GM10266 (cell line): ENCODE measurements around the gene CLMP.
"Not testable (repeated sequence)": the region's sequence is repeated elsewhere in the genome, so short reads cannot be mapped to it uniquely, and the experiment has no call there.

Source experiments
- DNase-seq: peaks from one replicate; pipeline ENCODE4 v3.0.0; 2012; ENCODE audit errors: extremely low spot score
- TF ChIP-seq, protein P1 (sequence below): IDR thresholded peaks from 2 replicates; pipeline ENCODE4 v1.5.1; 2012; ENCODE audit warnings: mild to moderate bottlenecking, low read depth; ENCODE audit not compliant: control insufficient read depth, insufficient read depth; ENCODE audit errors: missing control alignments

Gene CLMP

GRCh38 chr11:123061403-123062157 is 133.5 kb downstream of the CLMP start, which contains the start of gene HSPA8:
TSS of gene HSPA8 (minus strand) at chr11:123062136. CDS start at chr11:123061324, 812 bp downstream.
- TF ChIP-seq, protein P1, sequence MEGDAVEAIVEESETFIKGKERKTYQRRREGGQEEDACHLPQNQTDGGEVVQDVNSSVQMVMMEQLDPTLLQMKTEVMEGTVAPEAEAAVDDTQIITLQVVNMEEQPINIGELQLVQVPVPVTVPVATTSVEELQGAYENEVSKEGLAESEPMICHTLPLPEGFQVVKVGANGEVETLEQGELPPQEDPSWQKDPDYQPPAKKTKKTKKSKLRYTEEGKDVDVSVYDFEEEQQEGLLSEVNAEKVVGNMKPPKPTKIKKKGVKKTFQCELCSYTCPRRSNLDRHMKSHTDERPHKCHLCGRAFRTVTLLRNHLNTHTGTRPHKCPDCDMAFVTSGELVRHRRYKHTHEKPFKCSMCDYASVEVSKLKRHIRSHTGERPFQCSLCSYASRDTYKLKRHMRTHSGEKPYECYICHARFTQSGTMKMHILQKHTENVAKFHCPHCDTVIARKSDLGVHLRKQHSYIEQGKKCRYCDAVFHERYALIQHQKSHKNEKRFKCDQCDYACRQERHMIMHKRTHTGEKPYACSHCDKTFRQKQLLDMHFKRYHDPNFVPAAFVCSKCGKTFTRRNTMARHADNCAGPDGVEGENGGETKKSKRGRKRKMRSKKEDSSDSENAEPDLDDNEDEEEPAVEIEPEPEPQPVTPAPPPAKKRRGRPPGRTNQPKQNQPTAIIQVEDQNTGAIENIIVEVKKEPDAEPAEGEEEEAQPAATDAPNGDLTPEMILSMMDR, result no peak
- DNase-seq, result no peak

- TF ChIP-seq, protein P1, result no peak
- DNase-seq, result no peak
Observed at GRCh38 chr11:123060277-123061000, 134.6 kb downstream of the CLMP start.

DNA sequence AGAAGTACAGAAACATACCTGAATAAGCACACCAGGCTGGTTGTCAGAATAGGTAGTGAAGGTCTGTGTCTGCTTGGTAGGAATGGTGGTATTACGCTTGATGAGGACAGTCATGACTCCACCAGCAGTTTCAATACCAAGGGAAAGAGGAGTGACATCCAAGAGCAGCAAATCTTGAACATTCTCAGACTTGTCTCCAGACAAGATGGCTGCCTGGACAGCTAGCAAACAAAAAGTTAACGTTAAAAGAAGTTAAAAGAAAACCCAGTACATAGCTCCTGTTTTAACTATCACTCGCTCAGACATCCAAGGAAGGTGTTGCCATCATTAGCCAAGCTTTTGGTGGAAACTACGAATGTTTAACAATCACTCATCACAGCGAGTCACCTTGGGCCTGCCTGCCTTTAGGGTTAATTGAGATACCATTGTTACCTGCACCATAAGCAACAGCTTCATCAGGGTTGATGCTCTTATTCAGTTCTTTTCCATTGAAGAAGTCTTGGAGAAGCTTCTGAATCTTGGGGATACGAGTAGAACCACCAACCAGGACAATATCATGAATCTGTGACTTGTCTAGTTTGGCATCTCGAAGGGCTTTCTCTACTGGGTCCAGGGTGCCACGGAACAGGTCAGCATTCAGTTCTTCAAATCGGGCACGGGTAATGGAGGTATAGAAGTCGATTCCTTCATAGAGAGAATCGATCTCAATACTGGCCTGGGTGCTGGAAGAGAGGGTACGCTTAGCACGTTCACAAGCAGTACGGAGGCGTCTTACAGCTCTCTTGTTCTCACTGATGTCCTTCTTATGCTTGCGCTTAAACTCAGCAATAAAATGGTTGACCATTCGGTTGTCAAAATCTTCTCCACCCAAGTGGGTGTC is 135.8 kb downstream of the CLMP start:
- DNase-seq, result not testable (repeated sequence)

- DNase-seq, result no peak
- TF ChIP-seq, protein P1, result no peak
Observed at GRCh38 chr11:123057661-123058305, 137.3 kb downstream of the CLMP start.

DNA sequence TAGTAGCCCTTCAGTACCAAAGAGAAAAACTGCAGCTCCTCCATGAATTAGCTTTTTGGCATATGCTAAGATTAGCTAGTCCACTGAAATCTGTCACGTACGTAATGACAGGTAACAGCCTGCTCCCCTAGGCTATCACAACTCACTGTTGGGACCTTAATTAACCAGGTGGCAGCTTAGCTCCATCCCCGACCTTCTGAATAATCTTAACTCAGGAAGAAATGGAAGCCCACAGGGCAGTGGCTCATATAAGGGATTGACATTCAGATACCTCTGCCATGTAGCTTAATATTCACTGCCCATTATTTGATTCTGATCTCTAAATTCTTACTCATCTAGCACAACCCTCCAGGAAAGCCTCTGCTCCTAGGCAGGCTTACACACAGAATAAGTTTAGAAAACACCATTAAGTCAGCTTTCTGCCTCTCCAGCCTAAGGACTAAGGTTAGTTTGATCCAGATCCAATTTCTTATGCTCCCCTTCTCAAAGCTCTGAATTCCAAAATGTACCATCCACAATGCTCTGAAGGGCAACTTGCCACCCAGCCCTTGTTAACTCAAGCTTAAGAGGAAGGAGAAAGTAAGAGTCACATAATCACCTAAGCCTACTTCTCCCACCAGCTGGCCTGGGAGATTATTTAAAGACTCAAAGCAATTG is 138.1 kb downstream of the CLMP start:
- TF ChIP-seq, protein P1, result no peak
- DNase-seq, result no peak

- TF ChIP-seq, protein P1, result no peak
- no peak for DNase-seq
Observed at GRCh38 chr11:123055191-123055901, 139.7 kb downstream of the CLMP start.
